Left renal cortex interstitium (tissue), 4 donors: ENCODE measurements around the gene MCRIP2. TPM values are rescaled to one million over a fixed set of nuclear protein-coding genes. Genes with fewer than 3 reads are reported as not detected.

Source experiments
- DNase-seq, 4 donors: peaks; one replicate each; pipeline ENCODE4 v3.0.0-alpha.2; 2013; ENCODE audit warnings: low read depth in 4 of 4, low spot score in 2 of 4, missing footprints in 1 of 4
- polyA plus RNA-seq, 4 donors: library from polyadenylated mRNA; unstranded; fragments of 120-200 nt; gene quantifications; one replicate each; pipeline ENCODE4 v1.2.1, GENCODE V29; 2013; ENCODE audit not compliant: insufficient read length in 4 of 4

Gene MCRIP2
- polyA plus RNA-seq, 4 donors = 13.6 to 30.9 (median 25.1) TPM

GRCh38 chr16:631808-632358, 9.7 kb upstream of the MCRIP2 start:
- DNase-seq = no peak

DNA sequence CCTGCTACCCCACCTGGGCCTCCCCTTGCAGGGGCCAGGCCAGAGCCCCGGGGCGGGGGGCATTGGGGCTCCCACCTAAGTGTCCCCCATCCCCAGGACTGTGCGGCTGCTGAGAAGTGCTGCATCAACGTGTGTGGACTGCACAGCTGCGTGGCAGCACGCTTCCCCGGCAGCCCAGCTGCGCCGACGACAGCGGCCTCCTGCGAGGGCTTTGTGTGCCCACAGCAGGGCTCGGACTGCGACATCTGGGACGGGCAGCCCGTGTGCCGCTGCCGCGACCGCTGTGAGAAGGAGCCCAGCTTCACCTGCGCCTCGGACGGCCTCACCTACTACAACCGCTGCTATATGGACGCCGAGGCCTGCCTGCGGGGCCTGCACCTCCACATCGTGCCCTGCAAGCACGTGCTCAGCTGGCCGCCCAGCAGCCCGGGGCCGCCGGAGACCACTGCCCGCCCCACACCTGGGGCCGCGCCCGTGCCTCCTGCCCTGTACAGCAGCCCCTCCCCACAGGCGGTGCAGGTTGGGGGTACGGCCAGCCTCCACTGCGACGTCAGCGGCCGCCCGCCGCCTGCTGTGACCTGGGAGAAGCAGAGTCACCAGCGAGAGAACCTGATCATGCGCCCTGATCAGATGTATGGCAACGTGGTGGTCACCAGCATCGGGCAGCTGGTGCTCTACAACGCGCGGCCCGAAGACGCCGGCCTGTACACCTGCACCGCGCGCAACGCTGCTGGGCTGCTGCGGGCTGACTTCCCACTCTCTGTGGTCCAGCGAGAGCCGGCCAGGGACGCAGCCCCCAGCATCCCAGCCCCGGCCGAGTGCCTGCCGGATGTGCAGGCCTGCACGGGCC, 8.9 kb upstream of the MCRIP2 start:
- no peak for DNase-seq

- no peak for DNase-seq
Observed at GRCh38 chr16:633336-634050, 8.1 kb upstream of the MCRIP2 start.

DNA sequence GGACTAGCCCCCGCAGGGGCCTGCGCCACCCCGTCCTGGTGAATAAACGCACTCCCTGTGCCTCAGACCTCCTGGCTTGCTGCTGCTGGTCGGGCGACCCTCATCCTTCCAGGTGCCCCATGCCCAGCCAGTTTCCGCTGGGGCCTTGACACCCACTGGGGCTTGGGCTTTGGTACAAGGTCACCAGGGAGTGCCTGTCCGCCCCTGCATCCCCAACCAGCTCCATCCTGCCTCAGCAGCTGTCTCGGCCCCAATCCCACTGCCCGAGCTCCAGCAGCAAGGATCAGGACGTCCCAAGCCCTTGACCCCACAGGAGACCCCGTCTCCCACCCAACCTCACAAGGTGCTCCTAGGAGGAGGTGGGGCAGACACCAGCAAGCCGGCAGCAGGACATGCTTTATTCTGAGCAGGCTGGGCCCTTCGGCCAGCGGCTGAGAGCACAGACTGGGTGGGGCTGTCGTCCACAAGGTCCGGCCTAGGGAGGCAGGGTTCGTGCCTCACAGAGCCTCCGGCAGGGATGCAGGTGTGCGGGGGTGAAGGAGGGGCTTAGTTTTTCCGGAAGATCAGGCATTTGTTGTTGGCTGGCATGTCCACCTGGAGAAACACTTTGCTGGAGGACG, 7.5 kb upstream of the MCRIP2 start:
- no peak for DNase-seq

GRCh38 chr16:634996-635395, 6.6 kb upstream of the MCRIP2 start:
- no peak for DNase-seq

GRCh38 chr16:635573-636205, 5.9 kb upstream of the MCRIP2 start:
- DNase-seq = no peak

GRCh38 chr16:636206-637080, 5.2 kb upstream of the MCRIP2 start, which contains the start of gene METTL26:
Gene METTL26 (minus strand): TSS chr16:636305. CDS start chr16:636290, 15 bp downstream.
- peak; percentile 83 to 91 (median 87) for DNase-seq

DNA sequence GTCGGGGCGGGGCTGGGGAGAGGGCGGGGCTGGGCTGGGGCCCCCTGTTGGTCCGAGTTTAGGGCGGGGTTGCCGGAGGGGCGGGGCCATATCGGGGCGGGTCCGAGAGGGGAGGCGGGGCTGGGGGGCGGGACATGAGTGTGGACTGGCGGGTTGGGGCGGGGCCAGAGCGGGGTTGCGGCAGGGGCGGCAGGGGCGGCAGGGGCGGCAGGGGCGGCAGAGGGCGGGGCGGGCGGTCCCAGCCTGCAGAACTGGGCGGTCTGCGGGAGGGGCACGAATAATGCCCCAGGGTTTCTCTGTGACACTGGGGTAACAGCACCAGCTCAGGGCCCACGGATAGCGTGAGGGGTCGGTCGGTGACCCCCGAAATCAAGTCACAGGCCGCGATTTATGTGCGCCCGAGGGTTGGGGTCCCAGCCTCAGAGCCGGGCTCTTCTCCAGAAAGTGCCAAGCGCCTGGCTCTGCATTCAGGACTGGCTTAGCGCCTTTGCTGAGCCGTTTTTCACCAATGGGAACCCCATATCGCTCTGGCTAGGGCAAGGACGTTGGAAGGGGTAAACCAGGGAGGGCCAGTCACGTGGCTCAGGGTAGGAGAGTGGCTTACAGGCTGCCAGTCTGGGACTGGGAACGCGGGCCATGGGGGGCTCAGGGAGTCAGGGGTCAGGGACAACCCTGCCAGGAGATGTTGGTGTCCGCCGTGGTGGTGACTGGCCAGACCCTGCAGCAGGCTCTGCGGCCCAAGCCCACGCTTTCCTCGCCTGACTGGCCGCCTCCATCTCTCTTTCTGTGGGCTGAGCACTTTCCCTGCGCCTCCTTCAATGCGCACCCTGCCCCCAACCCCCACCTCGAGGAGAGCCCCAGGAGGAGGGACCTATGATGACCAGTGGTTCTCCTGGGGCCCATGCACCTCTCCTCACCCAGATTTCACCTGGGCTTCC, 4.3 kb upstream of the MCRIP2 start:
- peak in 1 of 4 donors; percentile 77 for DNase-seq

DNA sequence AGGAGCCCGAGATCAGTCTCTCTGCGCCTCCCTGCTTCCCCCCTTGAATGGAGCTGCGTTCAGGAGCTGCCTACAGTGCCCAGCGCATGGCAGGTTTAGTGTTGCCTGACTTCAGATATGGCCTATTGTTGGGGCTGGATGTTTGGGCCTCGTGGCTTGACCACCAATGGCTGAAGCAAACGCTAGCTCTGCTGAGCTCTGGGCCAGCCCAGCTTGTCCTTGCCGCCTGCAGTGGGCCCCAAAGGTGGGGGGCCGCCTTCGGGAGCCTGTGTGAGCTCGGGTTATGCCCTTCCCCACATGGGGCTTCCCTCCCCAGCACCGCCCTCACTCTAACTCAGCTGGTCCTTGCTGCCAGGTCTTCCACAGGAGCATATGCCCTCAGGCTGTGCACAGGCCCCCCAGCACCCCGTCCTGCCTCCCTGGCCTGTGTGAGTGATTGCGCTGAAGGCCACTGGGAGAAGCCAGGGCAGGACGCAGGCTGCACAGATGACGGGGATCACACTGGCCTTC, 3.5 kb upstream of the MCRIP2 start:
- DNase-seq = no peak

DNA sequence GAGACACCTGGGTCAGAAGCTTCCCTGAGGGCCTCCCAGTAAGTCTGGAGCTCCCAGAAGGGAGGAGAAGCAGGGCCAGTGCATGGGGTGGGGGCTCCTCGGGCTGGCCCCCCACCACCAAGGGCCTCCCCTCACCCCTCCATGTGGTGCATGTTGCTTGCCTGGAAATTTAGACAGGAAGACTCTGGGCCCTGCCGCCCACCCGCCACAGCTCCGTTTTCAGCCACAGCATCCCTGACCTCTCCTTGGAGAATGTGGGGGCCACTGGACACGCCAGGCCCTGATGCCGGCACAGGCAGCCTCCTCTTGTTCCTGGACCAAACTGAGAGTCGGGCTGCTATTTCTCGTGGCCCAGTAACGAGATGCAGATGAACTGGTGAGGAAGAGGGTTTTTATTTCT, 2.8 kb upstream of the MCRIP2 start:
- DNase-seq = no peak

GRCh38 chr16:640614-641013, 1.0 kb upstream of the MCRIP2 start:
- DNase-seq = no peak

- no peak for DNase-seq
Observed at GRCh38 chr16:642189-643049, 791 bp downstream of the MCRIP2 start.

DNA sequence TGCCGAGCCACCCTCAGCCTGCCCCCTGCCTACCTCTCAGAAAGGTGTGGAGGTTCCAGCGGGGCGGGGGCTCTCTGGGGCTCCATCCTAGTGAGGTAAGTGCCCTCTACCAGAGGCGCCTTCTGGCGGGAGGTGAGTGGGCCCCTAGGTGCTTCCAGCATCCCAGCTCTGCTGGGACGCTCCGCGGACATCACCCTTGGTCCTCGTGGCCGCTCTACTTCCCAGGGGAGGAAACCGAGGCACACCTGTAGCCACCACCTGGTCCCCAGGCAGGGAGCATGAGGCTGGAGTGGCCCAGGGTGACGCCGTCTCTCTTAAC, 1.4 kb downstream of the MCRIP2 start:
- DNase-seq = no peak

DNA sequence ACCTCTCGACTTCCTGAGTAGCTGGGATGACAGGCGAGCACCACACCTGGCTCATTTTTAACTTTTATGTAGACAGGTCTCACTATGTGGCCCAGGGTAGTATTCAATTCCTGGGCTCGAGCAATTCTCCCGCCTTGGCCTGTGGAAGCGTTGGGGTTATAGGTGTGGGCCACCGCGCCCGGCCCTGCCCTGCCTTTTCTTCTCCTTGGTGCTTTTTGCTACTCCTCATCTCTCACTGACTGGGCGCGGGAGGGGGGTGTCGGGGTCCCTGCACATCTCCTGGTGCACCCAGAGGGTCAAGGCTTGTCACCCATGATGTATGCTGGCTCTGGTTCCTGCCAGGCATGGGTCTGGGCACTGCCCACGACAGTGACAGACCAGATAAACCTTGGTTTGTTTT, 2.9 kb downstream of the MCRIP2 start:
- no peak for DNase-seq

- DNase-seq = no peak
Observed at GRCh38 chr16:645852-646678, 4.4 kb downstream of the MCRIP2 start.

DNA sequence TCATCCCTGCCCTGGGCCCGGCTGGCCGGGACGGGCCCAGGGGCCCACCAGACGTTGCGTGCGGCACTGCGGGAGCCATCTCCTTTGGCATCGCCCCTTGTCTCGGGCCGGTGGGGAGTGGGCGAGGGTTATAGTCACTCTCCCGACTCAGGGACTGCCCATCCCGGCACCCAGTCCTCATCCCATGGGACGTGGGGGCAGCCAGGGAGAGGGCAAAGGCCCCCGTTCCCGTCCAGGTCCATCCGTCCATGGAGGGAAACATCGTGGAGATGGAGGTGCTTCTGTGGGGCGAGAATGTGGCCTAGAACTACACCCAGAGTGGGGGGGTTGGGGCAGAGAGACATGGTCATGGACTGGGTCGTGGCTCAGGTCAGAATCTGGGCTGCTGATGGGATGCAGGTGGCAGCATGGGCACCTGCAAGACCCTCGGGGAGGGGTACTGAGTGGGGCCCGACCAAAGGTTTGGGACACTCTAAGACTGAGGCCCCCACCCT, 5.1 kb downstream of the MCRIP2 start:
- no peak for DNase-seq
